Measurements from ENCODE around the gene CD300LG. TPM values are rescaled to one million over a fixed set of nuclear protein-coding genes. Genes with fewer than 3 reads are reported as not detected.

CD300LG gene
- total RNA-seq, 6 experiments from 2014 or later, result 0.12 to 0.73 (median 0.55) TPM; not detected in 1

- intact Hi-C loops (cut with DNase I), result no loop called here
- TF ChIP-seq CTCF (IDR thresholded peaks at IDR 0.05) (no peak), POLR2A (IDR thresholded peaks at IDR 0.05) (no peak)
- ATAC-seq (no peak), DNase-seq (no peak)
- H3K27ac ChIP-seq, result no peak overlapping the region
- no peaks in the 10 kb centered on the region for H3K36me3 ChIP-seq
- H3K4me1 ChIP-seq, result no peaks in the 10 kb centered on the region
- 81% methylated on average over 4 of the region's 4 CpGs for WGBS (ENCODE audit: insufficient coverage, low coverage, low lambda C conversion rate, missing lambda C conversion rate)
- no peaks in the 10 kb centered on the region for H3K27me3 ChIP-seq
- H3K9me3 ChIP-seq, result no peaks in the 10 kb centered on the region
- no peak overlapping the region for H3K4me3 ChIP-seq
Observed at GRCh38 chr17:43803758-43804157, 43.2 kb upstream of the CD300LG start.

- H3K4me3 ChIP-seq, result no peak overlapping the region
- no peak for TF ChIP-seq CTCF (IDR thresholded peaks at IDR 0.05)
- no peak for TF ChIP-seq POLR2A (IDR thresholded peaks at IDR 0.05)
- no peak overlapping the region for H3K27ac ChIP-seq
- H3K9me3 ChIP-seq, result no peaks in the 10 kb centered on the region
- no peaks in the 10 kb centered on the region for H3K36me3 ChIP-seq
- DNase-seq (no peak), ATAC-seq (no peak)
- no peaks in the 10 kb centered on the region for H3K27me3 ChIP-seq
- H3K4me1 ChIP-seq, result no peaks in the 10 kb centered on the region
- intact Hi-C loops (cut with DNase I), result no loop called here
Observed at GRCh38 chr17:43805117-43805516, 41.9 kb upstream of the CD300LG start.

GRCh38 chr17:43808076-43808475 lies 38.9 kb upstream of the CD300LG start:
- 82% methylated on average over 4 of the region's 4 CpGs for WGBS (ENCODE audit: insufficient coverage, low coverage, low lambda C conversion rate, missing lambda C conversion rate)
- H3K36me3 ChIP-seq, result no peaks in the 10 kb centered on the region
- H3K9me3 ChIP-seq, result no peaks in the 10 kb centered on the region
- H3K27ac ChIP-seq, result no peak overlapping the region
- ATAC-seq (no peak), DNase-seq (no peak)
- H3K4me1 ChIP-seq, result no peaks in the 10 kb centered on the region
- H3K27me3 ChIP-seq, result no peaks in the 10 kb centered on the region
- intact Hi-C loops (cut with DNase I), result no loop called here
- TF ChIP-seq POLR2A (IDR thresholded peaks at IDR 0.05) (no peak), CTCF (IDR thresholded peaks at IDR 0.05) (no peak)
- H3K4me3 ChIP-seq, result no peak overlapping the region

GRCh38 chr17:43809121-43809520 lies 37.9 kb upstream of the CD300LG start:
- WGBS (ENCODE audit: insufficient coverage, low coverage, low lambda C conversion rate, missing lambda C conversion rate), result 91% methylated on average over 5 of the region's 5 CpGs
- no peak for DNase-seq
- intact Hi-C loops (cut with DNase I), result no loop called here

More at GRCh38 chr17:43809121-43809520, 37.9 kb upstream of the CD300LG start:
- no peak for ATAC-seq
- no peak overlapping the region for H3K27ac ChIP-seq
- no peaks in the 10 kb centered on the region for H3K36me3 ChIP-seq
- H3K4me3 ChIP-seq, result no peak overlapping the region
- no peaks in the 10 kb centered on the region for H3K4me1 ChIP-seq
- no peaks in the 10 kb centered on the region for H3K27me3 ChIP-seq
- TF ChIP-seq POLR2A (IDR thresholded peaks at IDR 0.05), result no peak
- TF ChIP-seq CTCF (IDR thresholded peaks at IDR 0.05), result no peak
- no peaks in the 10 kb centered on the region for H3K9me3 ChIP-seq

All from right lobe of liver (tissue), 6 donors.